Activated T-helper 1 cell treated with Interleukin-2 at 50 U/mL for 16 hours (primary cell): Measurements from ENCODE around the gene STXBP1.
"Not testable (repeated sequence)": the region's sequence is repeated elsewhere in the genome, so short reads cannot be mapped to it uniquely, and the experiment has no call there.

Experiments used
- DNase-seq: peaks from one replicate; pipeline ENCODE4 v3.0.0-alpha.2; 2020; ENCODE audit warnings: low read depth

The STXBP1 gene

DNA sequence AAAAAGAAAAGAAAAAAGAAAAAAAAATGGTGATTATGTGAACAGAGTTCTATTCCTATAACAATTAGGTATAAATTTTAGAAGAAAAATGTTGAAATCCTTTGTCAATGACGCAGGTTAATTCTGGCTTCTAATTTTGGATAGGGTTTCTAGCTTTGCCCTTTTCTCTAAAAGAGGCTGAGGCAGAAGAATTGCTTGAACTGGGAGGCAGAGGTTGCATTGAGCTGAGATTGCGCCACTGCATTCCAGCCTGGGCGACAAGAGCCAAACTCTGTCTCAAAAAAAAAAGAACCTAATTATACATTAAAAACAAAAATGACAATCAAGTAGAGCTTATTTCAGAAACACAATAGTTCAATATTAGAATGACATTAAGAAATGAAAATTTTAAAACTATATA lies 2.9 kb downstream of the STXBP1 start:
- no peak for DNase-seq

DNA sequence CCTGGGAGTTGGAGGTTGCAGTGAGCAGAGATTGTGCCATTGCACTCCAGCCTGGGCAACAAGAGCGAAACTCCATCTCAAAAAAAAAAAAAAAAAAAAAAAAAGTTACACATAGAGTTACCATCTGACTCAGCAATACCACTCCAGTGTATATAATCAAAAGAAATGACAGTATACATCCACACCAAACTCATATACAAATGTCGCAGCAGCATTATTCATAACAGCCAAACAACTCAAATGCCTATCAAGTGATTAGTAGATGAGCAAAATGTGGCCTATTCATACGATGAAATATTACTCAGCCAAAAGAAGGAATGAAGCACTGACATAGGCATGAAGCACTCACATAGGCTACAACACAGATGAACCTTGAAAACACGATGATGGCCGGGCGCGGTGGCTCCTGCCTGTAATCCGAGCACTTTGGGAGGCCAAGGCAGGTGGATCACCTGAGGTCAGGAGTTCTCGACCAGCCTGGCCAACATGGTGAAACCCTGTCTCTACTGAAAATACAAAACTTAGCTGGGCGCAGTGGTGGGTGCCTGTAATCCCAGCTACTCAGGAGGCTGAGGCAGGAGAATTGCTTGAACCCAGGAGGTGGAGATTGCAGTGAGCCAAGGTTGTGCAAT lies 9.4 kb downstream of the STXBP1 start:
- DNase-seq, result not testable (repeated sequence)

DNA sequence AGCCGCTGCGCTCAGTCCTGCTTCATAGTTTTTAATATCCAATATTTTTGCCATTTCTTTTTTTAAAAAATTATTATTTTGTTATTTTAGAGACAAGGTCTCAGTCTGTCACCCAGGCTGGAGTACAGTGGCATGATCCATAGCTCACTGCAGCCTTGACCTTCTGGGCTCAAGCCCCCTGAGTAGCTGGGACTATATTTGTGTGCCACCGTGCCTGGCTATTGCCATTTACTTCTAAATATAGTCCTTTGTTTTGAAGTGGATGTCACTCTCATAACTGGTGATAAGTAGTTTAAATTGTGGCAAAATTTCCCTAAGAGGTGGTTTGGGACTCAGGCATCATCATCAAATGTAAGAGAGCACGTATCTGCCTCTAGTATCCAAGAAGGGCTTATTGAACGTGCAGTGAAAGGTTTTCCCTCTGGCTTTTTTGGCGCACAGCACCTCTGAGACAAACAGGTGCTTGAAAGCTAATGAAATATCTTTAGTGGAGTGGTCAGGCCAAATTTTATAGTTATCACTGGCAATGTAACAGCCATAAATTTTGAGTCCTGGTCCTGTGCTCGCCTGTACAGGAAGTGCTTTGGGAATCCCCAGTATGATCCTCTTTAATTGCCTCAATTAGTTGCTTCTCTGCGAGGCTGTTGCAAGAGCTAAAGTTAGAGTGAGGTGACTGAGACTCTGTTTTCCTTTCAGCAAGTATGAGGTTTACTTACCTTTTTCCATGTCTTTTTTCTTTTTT lies 14.8 kb downstream of the STXBP1 start:
- DNase-seq, result no peak

DNA sequence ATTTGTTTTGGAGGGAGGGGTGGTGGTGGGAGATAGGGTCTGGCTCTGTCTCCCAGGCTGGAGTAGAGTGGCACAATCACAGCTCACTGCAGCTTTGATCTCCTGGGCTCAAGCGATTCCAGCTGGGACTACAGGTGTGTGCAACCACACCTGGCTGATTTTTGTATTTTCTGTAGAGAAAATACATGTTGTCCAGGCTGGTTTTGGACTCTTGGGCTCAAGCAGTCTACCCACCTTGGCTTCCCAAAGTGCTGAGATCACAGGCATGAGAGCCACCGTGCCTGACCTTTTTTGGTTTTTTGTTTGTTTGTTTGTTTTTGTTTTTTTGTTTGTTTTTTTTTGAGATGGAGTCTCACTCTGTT lies 15.4 kb downstream of the STXBP1 start:
- DNase-seq, result no peak

DNA sequence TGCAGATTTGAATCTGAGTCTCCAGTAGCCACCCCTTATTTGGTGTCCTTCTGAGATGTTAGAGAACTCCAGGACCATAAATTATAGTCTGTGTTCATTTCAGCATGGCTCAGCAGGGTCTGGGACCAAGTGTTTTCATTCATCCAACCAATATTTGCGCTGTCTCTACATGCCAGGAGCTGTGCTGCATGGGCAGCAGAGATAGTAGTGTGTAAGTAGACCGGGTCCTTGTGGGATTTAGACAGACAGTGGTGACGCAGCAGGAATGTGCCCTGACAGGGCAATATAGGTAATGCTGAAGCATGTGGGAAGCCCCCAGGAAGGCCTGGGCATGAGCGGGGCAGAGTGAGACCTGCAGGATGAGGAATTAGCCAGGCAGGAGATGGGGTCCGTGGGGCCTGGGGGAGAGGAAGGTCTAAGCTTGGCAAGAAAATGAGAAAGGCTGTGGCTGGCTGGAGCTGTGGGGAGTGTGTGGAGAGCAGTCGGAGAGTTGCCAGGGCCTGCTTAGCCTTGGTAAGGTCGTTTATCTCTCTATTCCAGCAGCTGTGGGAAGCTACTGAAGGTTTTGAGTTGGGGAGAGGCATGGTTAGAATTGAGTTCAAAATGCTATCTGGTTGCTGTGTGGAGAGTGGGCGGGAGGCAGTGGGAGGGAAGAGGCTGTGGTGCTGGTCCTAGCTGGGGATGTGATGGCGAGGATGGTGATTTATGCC lies 16.8 kb downstream of the STXBP1 start:
- no peak for DNase-seq

DNA sequence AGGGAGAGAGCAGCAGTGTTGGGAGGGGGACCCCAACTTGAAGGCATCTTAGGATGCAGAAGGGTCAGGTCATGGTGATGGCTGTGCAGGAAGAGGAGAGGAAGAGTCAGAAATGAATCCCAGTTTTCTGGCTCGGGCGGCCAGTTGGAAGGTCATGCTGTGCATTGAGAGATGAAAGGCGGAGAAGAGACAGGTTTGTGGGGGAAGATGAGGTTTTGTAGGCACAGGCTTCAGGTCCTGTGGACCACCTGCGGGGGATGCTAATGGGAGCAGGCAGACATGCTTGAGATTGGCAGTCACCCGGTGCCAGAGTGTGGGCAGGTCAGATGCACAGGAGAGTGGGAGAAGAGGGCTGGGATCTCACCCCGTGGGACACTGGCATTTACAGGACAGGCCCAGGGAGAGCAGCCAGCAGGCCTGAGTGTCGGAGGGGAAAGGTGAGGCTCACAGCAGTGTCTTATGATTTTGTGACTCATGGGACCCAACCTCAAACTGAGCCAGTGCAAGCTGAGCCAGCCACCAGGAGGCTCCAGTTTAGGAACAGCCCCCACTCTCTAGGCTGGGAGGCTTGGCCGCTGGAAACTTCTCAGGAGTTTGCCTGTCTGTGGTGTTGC lies 17.5 kb downstream of the STXBP1 start:
- no peak for DNase-seq

DNA sequence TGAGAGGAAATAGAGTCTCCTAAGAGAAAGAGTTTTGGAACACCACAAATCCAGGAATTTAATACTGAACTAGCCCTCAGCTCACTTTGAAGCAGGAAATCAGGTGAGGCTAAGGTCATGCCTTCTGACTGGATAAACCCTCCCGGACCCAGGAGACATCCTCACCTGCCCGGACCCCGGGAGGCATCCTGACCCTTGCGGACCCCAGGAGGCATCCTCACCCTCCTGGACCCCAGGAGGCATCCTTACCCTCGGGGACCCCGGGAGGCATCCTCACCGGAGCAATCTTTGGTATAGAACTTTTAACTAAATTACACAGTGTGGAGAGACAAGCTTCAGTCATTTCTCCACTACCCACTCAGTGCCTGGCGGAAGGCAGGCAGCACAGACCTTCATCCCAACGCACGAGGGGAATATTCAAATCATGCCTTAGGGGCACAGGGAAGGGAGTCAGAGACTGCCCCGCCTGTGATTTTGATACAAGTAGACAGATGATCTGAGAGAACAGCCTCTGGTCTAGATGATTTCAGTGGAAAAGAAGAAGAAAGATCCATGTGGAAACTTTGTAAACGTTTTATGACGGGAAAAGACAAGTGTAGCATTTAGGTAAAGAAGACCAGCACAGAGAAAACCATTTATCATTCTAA lies 21.3 kb downstream of the STXBP1 start:
- no peak for DNase-seq

DNA sequence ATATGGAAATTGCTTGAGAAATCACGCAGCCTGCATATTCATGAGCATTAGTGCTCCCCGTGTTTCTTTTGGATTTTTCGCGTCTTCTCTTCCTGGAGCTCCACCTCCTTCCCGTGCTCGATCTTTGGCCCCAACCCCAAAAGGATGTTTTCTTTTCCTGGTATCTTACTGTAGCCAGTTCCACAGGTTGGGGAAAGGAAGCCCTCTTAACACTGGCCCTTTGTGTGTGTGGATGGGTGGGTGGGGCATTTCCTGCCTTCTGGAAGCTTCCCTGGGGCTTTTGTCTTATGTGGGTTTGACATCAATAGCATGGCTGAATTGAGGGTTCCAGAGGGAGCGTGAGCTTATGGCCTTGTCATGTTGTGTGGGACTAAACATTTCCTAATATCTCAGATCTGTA lies 21.9 kb downstream of the STXBP1 start:
- DNase-seq, result no peak

DNA sequence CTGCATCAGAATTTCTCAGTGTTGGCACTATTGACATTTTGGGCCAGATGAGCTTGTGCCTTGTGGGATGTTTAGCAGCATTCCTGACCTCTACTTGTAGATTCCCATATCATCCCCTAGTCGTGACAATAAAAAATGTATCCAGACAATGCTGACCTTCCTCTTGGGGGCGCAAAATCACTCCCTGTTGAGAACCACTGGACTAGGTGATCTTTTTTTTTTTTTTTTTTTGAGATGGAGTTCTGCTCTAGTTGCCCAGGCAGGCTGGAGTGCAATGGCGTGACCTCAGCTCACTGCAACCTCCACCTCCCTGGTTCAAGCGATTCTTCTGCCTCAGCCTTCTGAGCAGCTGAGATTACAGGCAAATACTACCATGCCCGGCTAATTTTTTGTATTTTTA lies 22.6 kb downstream of the STXBP1 start:
- DNase-seq, result no peak

DNA sequence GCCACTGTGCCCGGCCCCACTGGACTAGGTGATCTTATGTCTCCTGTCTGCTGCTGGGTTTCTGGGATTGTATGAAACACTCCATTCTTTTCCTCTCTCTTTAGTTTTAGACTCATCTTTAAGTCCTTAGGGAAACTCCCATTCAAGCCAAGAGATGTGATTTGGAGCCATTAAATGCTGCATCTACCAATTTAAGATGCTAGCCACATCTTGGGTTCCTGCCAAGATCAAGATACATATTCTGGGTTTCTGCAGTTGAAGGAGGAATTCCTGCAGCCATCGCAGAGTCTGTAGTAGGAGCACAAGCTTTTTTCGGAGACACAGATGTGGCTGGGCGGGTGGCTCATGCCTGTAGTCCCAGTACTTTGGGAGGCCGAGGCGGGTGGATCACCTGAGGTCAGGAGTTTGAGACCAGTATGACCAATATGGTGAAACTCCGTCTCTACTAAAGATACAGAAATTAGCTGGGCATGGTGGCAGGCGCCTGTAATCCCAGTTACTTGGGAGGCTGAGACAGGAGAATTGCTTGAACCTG lies 23.2 kb downstream of the STXBP1 start:
- DNase-seq, result no peak

DNA sequence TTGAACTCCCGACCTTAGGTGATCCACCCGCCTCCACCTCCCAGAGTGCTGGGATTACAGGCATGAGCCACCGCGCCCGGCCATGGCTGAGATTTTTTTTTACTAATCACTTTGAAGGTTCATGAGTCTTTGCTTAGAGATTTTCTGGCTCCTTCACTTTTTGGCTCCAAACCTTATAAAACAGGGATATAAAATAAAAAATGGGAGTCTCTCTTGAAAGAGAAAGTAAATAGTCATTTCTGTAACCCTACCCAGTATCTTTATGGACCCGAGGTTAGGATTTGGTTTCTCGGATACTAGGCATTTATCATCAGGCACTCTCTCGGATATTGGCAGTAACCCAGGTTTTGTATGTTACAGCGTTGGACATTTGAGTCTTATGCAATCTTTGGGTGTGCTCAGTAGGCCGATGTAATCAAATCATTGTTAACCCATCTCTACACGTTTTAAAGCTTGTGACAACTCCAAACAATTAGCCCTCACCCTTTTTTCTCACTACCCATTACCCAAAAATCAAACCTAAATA lies 25.3 kb downstream of the STXBP1 start:
- no peak for DNase-seq

DNA sequence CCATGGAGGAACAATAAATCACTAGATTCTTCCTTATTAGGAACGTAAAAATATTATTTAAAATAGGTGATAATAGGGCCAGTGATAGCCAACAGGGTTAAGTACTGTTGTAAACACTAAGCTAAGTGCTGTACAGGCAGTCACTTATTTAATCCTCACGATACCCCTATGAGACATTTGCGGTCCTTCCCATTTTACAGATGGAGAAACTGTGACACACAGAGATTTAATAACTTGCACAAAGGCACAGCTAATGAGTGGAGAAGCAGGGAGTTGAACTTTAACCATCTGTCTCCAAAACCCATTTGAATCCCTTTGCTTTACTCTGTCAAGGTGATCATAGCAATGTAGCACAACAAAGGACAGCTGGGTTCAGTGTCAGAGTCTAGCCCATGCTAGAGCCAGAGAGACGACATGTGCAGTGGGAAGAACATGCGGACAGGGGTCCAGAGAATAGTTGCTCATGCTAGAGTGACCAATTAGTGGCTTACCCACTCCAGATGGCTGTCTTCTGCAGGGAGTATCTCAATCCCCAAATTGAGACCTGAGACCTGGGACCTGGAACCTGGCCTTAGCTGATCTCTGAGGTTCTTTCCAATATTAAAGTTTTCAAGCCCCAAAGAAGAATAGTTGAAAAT lies 28.9 kb downstream of the STXBP1 start:
- DNase-seq, result no peak

DNA sequence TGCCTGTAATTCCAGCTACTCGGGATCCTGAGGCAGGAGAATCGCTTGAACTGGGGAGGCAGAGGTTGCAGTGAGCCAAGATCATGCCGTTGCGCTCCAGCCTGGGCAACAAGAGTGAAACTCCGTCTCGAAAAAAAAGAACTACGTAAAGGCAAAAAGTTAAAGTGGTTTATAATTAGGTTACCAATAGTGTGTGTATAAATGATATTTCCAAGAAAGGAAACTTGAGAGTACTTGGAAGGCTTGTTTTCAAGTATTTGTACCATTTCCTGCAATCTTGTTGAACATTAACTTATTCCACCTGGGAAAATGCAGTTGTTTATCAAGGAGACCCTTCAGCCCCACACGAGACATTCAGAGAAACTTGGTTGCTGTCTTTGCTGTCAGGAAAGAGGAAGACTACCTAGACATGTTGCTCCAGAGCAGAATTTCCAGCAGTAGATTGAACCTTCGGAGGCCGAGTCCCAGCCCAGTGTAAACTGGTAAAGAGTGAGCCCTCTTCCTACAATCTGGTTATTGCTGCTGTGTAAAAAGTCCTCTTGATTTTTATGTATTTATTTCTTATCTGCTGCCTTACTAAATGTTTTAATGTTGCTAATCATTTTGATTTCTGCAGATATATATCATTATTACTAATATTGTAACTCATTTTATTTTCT lies 30.1 kb downstream of the STXBP1 start:
- DNase-seq, result no peak

DNA sequence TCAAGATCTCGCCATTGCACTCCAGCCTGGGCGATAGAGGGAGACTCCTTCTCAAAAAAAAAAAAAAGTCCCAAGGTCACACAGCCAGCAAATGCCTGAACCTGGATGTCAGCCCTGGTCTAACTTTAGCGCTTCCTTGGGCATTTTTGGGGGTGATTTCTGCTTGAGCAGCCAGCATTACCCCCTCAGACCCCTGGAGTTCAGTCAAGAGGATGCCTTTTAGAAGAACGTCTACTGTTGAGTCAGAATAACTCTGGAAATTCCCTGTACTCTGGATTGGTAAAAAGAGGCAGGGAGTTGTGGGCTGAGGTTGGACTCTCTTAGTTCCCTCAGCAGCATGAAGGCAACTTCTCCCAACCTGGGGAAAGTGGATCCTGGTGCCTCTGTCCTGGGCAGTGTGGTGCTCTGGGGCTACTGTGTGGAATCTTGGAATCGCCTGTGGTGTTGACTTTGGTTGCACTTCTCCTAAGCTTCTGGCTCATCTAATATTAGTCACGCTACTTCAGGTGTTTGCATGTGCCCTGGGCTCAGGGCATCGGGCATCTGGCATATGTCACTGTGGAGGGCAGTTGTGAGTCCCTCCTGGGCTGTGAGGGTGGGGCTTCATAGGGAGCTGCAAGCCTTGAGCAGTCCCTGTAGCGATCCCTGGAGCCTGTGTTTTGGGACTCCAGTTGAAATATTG lies 32.2 kb downstream of the STXBP1 start:
- no peak for DNase-seq

DNA sequence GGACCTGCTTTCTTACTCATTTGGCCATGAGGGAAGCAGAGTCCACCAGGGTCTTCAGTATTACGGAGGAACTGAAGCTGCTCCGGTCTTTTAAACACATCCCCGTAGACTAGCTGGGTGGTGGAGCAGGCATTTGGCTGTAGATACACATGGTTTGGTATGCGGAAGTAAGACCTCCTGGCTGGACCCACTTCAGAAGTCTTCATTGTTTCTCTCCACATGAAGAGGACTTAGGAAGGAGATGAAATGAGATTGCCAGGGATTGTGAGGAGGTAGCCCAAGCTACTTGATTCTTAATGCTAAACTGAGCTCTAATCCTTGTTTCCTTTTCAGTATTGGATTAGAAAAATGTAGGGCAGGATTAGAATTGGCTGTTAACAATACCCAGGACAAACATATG lies 32.9 kb downstream of the STXBP1 start:
- no peak for DNase-seq

DNA sequence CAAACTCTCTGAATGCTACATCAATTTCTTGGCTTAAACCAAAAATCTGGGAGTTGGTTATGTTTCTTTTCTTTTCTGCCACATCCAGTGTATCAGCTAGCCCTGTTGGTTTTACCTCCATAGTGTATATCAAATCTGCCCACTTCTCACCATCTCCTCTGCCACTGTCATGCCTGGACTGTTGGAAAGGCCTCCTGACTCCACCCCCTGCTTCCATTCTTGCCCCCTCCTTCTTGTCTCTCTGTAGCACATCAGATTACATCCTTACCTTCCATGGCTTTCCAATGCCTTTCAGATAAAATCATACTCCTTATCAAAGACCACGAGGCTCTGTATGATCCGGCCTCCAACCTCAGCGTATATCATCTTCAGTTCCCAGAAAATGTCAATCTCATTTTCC lies 35.4 kb downstream of the STXBP1 start:
- DNase-seq, result no peak

DNA sequence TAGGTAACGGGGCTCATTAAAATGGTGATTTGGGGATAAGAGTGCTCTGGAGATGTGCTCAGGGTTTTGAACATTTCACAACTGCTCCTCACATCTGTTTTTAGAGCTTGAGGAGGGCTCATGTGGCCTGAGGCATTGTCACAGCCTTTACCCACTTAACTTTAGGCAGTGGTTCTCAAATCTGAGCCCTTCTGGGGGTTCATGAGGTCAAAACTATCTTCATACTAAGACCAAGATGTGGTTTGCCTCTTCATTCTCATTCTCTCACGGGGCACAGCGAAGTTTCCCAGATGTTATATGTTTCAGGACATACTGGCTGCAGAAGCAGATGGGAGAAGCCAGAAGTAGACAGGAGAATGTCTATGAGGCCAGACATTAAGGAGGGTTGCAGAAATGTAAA lies 38.4 kb downstream of the STXBP1 start:
- DNase-seq, result no peak

DNA sequence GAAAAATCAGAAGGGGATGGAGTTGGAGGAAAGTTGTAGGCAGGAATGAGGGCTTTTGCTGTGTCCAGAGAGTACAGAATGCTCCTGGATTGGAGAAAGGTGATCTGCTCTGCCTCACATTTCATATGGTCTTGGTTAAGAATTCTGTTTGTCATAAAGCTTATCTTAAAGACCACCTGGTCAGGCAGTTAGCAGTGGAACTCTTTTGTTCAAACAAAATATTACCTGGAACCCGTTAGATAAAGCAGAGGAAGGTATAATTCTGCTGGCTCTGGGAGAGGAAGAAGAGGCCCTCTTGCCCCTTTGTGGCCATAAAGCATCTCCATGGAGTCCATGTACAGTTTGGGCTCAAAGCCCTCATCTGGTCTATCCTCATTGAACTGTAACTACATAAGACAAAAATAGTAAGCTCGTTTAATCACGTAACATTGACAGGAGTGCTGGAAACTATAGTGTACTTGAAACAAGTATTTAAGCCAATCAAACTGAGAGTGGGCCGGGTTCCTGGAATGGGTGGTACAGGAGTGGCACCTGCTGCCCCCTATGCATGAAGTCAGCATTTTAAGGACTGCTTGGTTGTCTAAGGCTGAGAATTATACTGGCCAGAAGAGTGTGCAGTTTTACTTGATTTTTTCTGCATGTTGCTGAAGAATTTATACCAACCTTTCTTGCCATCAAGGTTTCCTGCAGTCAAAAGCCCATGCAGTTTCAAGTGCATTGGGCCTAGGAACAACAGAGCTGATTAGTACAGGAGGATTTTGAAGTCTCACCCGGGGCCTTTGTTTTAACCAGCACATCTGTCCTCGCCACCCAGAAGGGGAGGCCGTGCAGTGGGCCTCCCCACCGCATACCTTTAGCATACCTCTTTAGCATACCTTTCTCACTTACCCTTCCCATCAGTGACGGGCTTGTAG lies 39.9 kb downstream of the STXBP1 start:
- DNase-seq, result no peak

DNA sequence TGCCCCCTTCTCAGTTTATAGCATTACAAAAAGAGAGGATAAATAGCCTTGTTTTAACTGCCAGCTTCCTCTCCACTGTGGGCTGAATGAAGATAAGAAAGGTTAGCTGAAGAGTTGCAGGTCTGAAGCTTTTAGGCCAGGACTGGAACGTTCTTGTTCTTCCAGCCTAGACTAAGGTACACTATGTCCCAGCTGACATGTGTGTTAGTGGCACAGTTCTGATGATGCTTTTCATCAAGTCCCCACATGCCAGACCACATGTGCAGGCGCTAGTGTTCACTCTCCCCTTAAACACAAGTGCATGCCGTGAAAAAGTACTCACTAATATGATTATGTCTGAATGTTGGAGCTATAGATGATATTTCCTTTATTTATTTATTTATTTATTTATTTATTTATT lies 40.7 kb downstream of the STXBP1 start:
- DNase-seq, result no peak
